GM12878 (cell line): ENCODE measurements around the gene DDX11. TPM values are rescaled to one million over a fixed set of nuclear protein-coding genes. Genes with fewer than 3 reads are reported as not detected.
"Not testable (repeated sequence)": the region's sequence is repeated elsewhere in the genome, so short reads cannot be mapped to it uniquely, and the experiment has no call there.

Experiments
- ATAC-seq: fragments of 200-7000 bp; cut with Tn5 transposase; 3 replicates; pipeline ENCODE4 v1.9.1; 2020; ENCODE audit warnings: mild to moderate bottlenecking, moderate library complexity
- BruUV-seq: library from RNA; stranded (reverse); fragments of 400-500 nt; replicated peaks from 2 replicates; lab custom pipeline; 2021; lab: Mats Ljungman, UMichigan
- CTCF ChIA-PET: fragments of 300-600 bp; sonication (Branson Sonifier 250); formaldehyde crosslinking; extraction: SDS; loops from one replicate; lab custom pipeline; 2021; ENCODE audit warnings: inconsistent platforms; lab: Yijun Ruan, JAX
- POLR2A ChIA-PET: fragments of 350-600 bp; formaldehyde crosslinking; extraction: SDS; loops from one replicate; lab custom pipeline; 2021; ENCODE audit warnings: inconsistent platforms; lab: Charles Lee
- RAD21 ChIA-PET: fragments of 300-600 bp; sonication (Branson Sonifier 250); formaldehyde crosslinking; loops from one replicate; lab custom pipeline; 2023; ENCODE audit warnings: antibody characterized with exemption; ENCODE audit not compliant: unreplicated experiment; lab: Charles Lee
- SMC1A ChIA-PET: fragments of 300-600 bp; sonication (Branson Sonifier 250); formaldehyde crosslinking; loops from one replicate; lab custom pipeline; 2023; ENCODE audit not compliant: unreplicated experiment, uncharacterized antibody; lab: Charles Lee
- DNase-seq: peaks from one replicate; pipeline ENCODE4 v3.0.0-alpha.2; 2011; ENCODE audit warnings: low read depth, low spot score
- FAIRE-seq: peaks from 3 replicates; lab custom pipeline; 2011; peaks lifted over from hg19 to GRCh38; lab: Jason Lieb, UNC
- H2AFZ ChIP-seq: 2 replicates; pipeline ENCODE4 v1.6.0; 2011; ENCODE audit warnings: low read depth, low read length, control low read depth; ENCODE audit not compliant: control insufficient read depth
- H3K27ac ChIP-seq: 2 replicates; pipeline ENCODE4 v1.5.1; 2011; ENCODE audit warnings: control low read depth; ENCODE audit not compliant: control insufficient read depth, insufficient read depth
- H3K27me3 ChIP-seq, 2 experiments: replicated peaks in 1 of 2; 2 replicates each; pipeline versions ENCODE4 v1.6.0 to v1.6.1; 2011; ENCODE audit warnings: low read length in 1 of 2; ENCODE audit not compliant: control insufficient read depth in 2 of 2, insufficient read depth in 2 of 2
- H3K36me3 ChIP-seq, 2 experiments: 2 replicates each; pipeline ENCODE4 v1.5.1; 2011; ENCODE audit warnings: low read length in 1 of 2; ENCODE audit not compliant: control insufficient read depth in 2 of 2, insufficient read depth in 2 of 2
- H3K4me1 ChIP-seq: 2 replicates; pipeline ENCODE4 v1.6.1; 2011; ENCODE audit warnings: mild to moderate bottlenecking, low read length, moderate library complexity, mixed read lengths; ENCODE audit not compliant: control insufficient read depth, insufficient read depth
- H3K4me2 ChIP-seq: 2 replicates; pipeline ENCODE4 v1.6.0; 2011; ENCODE audit warnings: control low read depth; ENCODE audit not compliant: control insufficient read depth, insufficient read depth
- H3K4me3 ChIP-seq: fragments of 200-600 bp; sonication (generic); 2 replicates; pipeline ENCODE4 v1.5.1; 2016
- H3K79me2 ChIP-seq: 2 replicates; pipeline ENCODE4 v1.6.0; 2011; ENCODE audit warnings: low read length; ENCODE audit not compliant: control insufficient read depth, insufficient read depth
- H3K9ac ChIP-seq: 2 replicates; pipeline ENCODE4 v1.8.0; 2011; ENCODE audit warnings: low read length, control low read depth, mixed read lengths; ENCODE audit not compliant: control insufficient read depth, insufficient read depth
- H3K9me3 ChIP-seq: replicated peaks from 3 replicates; pipeline ENCODE4 v1.5.1; 2011; ENCODE audit warnings: mild to moderate bottlenecking, low read length; ENCODE audit not compliant: control insufficient read depth, insufficient read depth
- H4K20me1 ChIP-seq: 2 replicates; pipeline ENCODE4 v1.6.0; 2011; ENCODE audit not compliant: control insufficient read depth, insufficient read depth
- CEBPB ChIP-seq, 2 experiments: fragments of 150-350 bp in 1 of 2; IDR thresholded peaks; 2 replicates each; pipeline ENCODE4 v1.6.1; 2012 to 2014; ENCODE audit warnings: low read depth in 2 of 2, low read length in 2 of 2, borderline replicate concordance in 1 of 2, inconsistent platforms in 1 of 2
- PAX8 ChIP-seq: fragments of 450-650 bp; IDR thresholded peaks from 2 replicates; pipeline ENCODE4 v1.6.1; 2017; ENCODE audit warnings: mild to moderate bottlenecking, moderate library complexity
- ZBED1 ChIP-seq: IDR thresholded peaks from 2 replicates; pipeline ENCODE4 v1.6.1; 2016; ENCODE audit warnings: borderline replicate concordance
- WGBS: methylation state at CpG from one replicate; pipeline ENCODE4 v1.1.6; 2016; ENCODE audit warnings: low lambda C conversion rate; ENCODE audit not compliant: insufficient replicate concordance, insufficient coverage; ENCODE audit errors: missing lambda C conversion rate; 5-methylcytosine and 5-hydroxymethylcytosine counted together
- in situ Hi-C: fragments of 300-500 bp; cut with MboI; formaldehyde crosslinking; loops from 9 replicates; pipeline ENCODE4 v1.14.3; 2018; ENCODE audit warnings: mixed read lengths
- intact Hi-C: fragments of 100-400 bp; cut with micrococcal nuclease; formaldehyde crosslinking; loops from one replicate; pipeline ENCODE4 v1.14.2; 2022; ENCODE audit not compliant: unreplicated experiment
- polyA plus RNA-seq, 11 experiments: library from polyadenylated mRNA; depleted of rRNA in 4 of 11; unstranded in 6 of 11; stranded (reverse) in 5 of 11; fragments of >200 nt; fragmentation: Nextera tagmentation in 4 of 11; fragmentation: Illumina TruSeq in 1 of 11; extraction: Ambion mirVana in 4 of 11; extraction: Trizol in 1 of 11; gene quantifications; 1 replicate in 1 of 11; 2 replicates in 10 of 11; pipeline versions ENCODE4 v1.2.1 to v1.2.3, GENCODE V29; 2011 to 2016; ENCODE audit warnings: inconsistent platforms in 2 of 11, missing spikeins in 2 of 11, low read depth in 1 of 11
- total RNA-seq, 4 experiments: library from RNA; depleted of rRNA in 3 of 4; stranded (reverse); fragments of >200 nt in 3 of 4; fragmentation: Illumina TruSeq in 1 of 4; extraction: Trizol in 1 of 4; gene quantifications; 2 replicates each; pipeline versions ENCODE4 v1.2.1 to v1.2.3, GENCODE V29; 2013 to 2021

Gene DDX11
- total and polyA plus RNA-seq, 10 of the 15 experiments (the other 5 are each of a cell fraction or from before 2014, with no cell fraction given) = 3.8 to 94.2 (median 46.3) TPM

- no peak for TF ChIP-seq CEBPB (IDR thresholded peaks at IDR 0.05; ENCODE audit: borderline replicate concordance in 1 of 2, low read depth in 2 of 2, low read length in 2 of 2)
Observed at GRCh38 chr12:31037931-31038330, 35.7 kb upstream of the DDX11 start (continued).

- TF ChIP-seq PAX8 (no peak), ZBED1 (no peak)
- Histone ChIP-seq H3K4me3 (no peak overlapping the region), H2AFZ (no peak overlapping the region), H3K9me3 (no peaks in the 10 kb centered on the region), H3K4me2 (no peak overlapping the region), H4K20me1 (no peaks in the 10 kb centered on the region), H3K27me3 (no peaks in the 10 kb centered on the region; a peak in 1 of 4 replicates), H3K27ac (no peak overlapping the region), H3K79me2 (no peaks in the 10 kb centered on the region), H3K4me1 (no peaks in the 10 kb centered on the region), H3K9ac (no peak overlapping the region), H3K36me3 (no peaks in the 10 kb centered on the region)
- ChIA-PET CTCF (no interaction called here), POLR2A (no interaction called here), SMC1A (no interaction called here), RAD21 (no interaction called here)
- intact Hi-C loops = no loop called here
- BruUV-seq = no TSS peak
- no peak for ATAC-seq
- no peak for DNase-seq
- FAIRE-seq = no peak
- in situ Hi-C loops = no loop called here
- WGBS = 48% methylated on average over 8 of the region's 8 CpGs
Observed at GRCh38 chr12:31041033-31041564, 32.6 kb upstream of the DDX11 start.

DNA sequence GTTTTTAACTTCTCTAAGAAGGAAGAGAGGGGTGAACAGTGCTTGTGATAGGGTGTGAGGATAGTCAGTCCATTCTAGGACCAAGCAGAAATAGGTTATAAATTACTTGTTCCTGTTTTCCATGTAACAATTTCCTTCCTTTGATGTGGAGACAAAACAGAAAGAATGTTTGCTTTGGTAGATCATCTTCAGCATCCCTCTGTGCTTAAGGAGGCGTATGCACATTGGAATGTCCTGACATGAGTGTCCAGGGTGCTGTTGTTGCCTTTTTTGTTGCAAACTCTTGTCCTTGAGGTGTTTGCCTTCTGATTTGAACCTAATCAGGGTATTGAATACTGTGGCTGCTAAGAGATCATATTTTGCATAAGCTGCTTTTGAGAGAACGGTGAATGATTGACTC is 23.5 kb upstream of the DDX11 start:
- H3K79me2 ChIP-seq, H3K4me3 ChIP-seq, H3K36me3 ChIP-seq, H4K20me1 ChIP-seq, FAIRE-seq, ATAC-seq, DNase-seq, H3K9ac ChIP-seq, in situ Hi-C loops, intact Hi-C loops, CTCF ChIA-PET, BruUV-seq, POLR2A ChIA-PET, H3K4me2 ChIP-seq, RAD21 ChIA-PET, H3K27me3 ChIP-seq, SMC1A ChIA-PET, H3K27ac ChIP-seq, H3K4me1 ChIP-seq, H3K9me3 ChIP-seq, H2AFZ ChIP-seq: not testable (repeated sequence)
- 81% methylated on average over 2 of the region's 2 CpGs for WGBS

- H3K9me3 ChIP-seq, H3K27ac ChIP-seq, H3K4me3 ChIP-seq, in situ Hi-C loops, H3K4me2 ChIP-seq, H2AFZ ChIP-seq, FAIRE-seq, BruUV-seq, H4K20me1 ChIP-seq, H3K79me2 ChIP-seq, H3K4me1 ChIP-seq, SMC1A ChIA-PET, RAD21 ChIA-PET, intact Hi-C loops, H3K27me3 ChIP-seq, DNase-seq, POLR2A ChIA-PET, H3K36me3 ChIP-seq, ATAC-seq, CTCF ChIA-PET, H3K9ac ChIP-seq: not testable (repeated sequence)
- 88% methylated on average over 6 of the region's 7 CpGs for WGBS
Observed at GRCh38 chr12:31050548-31050947, 23.1 kb upstream of the DDX11 start.
